Osteocyte (in vitro differentiated cells): Measurements from ENCODE around the gene THG1L. TPM values are rescaled to one million over a fixed set of nuclear protein-coding genes. Genes with fewer than 3 reads are reported as not detected.

Experiments used
- DNase-seq: peaks from one replicate; pipeline ENCODE4 v3.0.0; 2021; ENCODE audit warnings: mixed read lengths; ENCODE audit not compliant: unreplicated experiment; ENCODE audit errors: extremely low spot score
- H3K27ac Mint-ChIP-seq: one replicate; pipeline ENCODE4 v1.8.0; 2021; ENCODE audit warnings: mild to moderate bottlenecking, mixed read lengths; ENCODE audit not compliant: unreplicated experiment
- H3K27me3 Mint-ChIP-seq: one replicate; pipeline ENCODE4 v1.8.0; 2021; ENCODE audit warnings: mixed read lengths; ENCODE audit not compliant: unreplicated experiment
- H3K36me3 Mint-ChIP-seq: one replicate; pipeline ENCODE4 v1.8.0; 2021; ENCODE audit warnings: mixed read lengths; ENCODE audit not compliant: unreplicated experiment
- H3K4me1 Mint-ChIP-seq: one replicate; pipeline ENCODE4 v1.8.0; 2021; ENCODE audit warnings: mixed read lengths; ENCODE audit not compliant: unreplicated experiment
- H3K4me3 Mint-ChIP-seq: one replicate; pipeline ENCODE4 v1.8.0; 2021; ENCODE audit warnings: mild to moderate bottlenecking, moderate library complexity, mixed read lengths; ENCODE audit not compliant: unreplicated experiment
- H3K9me3 Mint-ChIP-seq: one replicate; pipeline ENCODE4 v1.8.0; 2021; ENCODE audit warnings: mixed read lengths; ENCODE audit not compliant: unreplicated experiment
- total RNA-seq: library from RNA; stranded (reverse); gene quantifications from 2 replicates; pipeline ENCODE4 v1.2.1, GENCODE V29; 2021
- TF ChIP-seq, protein P1 (sequence below): fragments of 200-600 bp; sonication (generic); IDR thresholded peaks from 2 replicates; pipeline ENCODE4 v1.5.0; 2021; ENCODE audit warnings: antibody characterized with exemption, mild to moderate bottlenecking, moderate library complexity

THG1L gene
- total RNA-seq, 1 donor from 2014 or later: 15.6 TPM

- TF ChIP-seq, protein P1, sequence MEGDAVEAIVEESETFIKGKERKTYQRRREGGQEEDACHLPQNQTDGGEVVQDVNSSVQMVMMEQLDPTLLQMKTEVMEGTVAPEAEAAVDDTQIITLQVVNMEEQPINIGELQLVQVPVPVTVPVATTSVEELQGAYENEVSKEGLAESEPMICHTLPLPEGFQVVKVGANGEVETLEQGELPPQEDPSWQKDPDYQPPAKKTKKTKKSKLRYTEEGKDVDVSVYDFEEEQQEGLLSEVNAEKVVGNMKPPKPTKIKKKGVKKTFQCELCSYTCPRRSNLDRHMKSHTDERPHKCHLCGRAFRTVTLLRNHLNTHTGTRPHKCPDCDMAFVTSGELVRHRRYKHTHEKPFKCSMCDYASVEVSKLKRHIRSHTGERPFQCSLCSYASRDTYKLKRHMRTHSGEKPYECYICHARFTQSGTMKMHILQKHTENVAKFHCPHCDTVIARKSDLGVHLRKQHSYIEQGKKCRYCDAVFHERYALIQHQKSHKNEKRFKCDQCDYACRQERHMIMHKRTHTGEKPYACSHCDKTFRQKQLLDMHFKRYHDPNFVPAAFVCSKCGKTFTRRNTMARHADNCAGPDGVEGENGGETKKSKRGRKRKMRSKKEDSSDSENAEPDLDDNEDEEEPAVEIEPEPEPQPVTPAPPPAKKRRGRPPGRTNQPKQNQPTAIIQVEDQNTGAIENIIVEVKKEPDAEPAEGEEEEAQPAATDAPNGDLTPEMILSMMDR: no peak
- DNase-seq: no peak
- Mint-ChIP-seq H3K27ac (peak overlapping the region; percentile 59), H3K36me3 (peaks cover 6% of the 10 kb centered on the region), H3K9me3 (no peaks in the 10 kb centered on the region), H3K4me3 (no peak overlapping the region), H3K27me3 (no peaks in the 10 kb centered on the region), H3K4me1 (peaks cover 47% of the 10 kb centered on the region)
Measured at GRCh38 chr5:157748760-157749461, 17.7 kb downstream of the THG1L start.

DNA sequence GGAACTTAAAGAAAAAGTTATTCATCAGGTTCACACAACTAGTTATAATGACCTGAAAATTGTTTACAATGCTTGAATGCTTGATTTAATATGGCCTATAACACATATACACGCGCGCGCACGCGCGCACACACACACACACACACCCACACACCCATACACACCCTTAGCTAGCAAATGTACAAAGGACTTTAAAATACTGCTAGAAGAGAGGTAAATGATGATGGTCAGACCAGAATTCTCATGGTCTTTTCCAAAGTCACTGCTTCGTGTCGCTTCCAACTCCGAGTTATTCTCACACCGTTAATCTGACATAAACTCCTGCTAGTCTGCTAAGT lies 18.2 kb downstream of the THG1L start:
- peaks cover 6% of the 10 kb centered on the region for H3K36me3 Mint-ChIP-seq

GRCh38 chr5:157750320-157750719 lies 19.1 kb downstream of the THG1L start:
- TF ChIP-seq, protein P1: no peak
- peaks cover 35% of the 10 kb centered on the region for H3K4me1 Mint-ChIP-seq
- DNase-seq: no peak
- H3K9me3 Mint-ChIP-seq: no peaks in the 10 kb centered on the region
- H3K27me3 Mint-ChIP-seq: no peaks in the 10 kb centered on the region
- H3K27ac Mint-ChIP-seq: peak overlapping the region; percentile 62
- no peak overlapping the region for H3K4me3 Mint-ChIP-seq
- peaks cover 6% of the 10 kb centered on the region for H3K36me3 Mint-ChIP-seq

More for the DNA sequence above, 18.2 kb downstream of the THG1L start:
- Mint-ChIP-seq H3K27ac (peak overlapping the region; percentile 62), H3K27me3 (no peaks in the 10 kb centered on the region), H3K9me3 (no peaks in the 10 kb centered on the region), H3K4me1 (peaks cover 44% of the 10 kb centered on the region), H3K4me3 (no peak overlapping the region)
- no peak for DNase-seq
- TF ChIP-seq, protein P1: no peak

DNA sequence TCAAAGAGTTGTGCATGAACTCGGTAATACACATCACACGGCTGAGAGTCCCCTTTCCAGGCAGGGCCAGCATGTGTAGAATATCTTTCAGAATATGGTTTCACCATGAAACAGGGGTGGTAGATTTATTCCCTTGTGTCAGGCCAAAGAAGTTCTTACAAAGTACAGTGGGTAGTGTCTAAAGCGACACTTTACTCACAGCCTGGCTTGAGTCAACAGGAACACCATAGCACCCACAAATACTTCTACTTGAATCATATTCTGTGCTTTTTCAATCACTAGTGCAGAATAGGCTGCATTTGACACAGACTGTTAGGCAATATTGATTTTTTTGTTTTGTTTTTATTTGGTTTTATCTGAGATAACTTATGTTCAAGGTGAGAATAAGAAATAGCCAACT lies 24.9 kb downstream of the THG1L start:
- Mint-ChIP-seq H3K9me3 (no peaks in the 10 kb centered on the region), H3K27ac (no peak overlapping the region), H3K4me3 (no peak overlapping the region), H3K36me3 (peaks cover 6% of the 10 kb centered on the region), H3K4me1 (no peaks in the 10 kb centered on the region), H3K27me3 (no peaks in the 10 kb centered on the region)
- TF ChIP-seq, protein P1: no peak
- DNase-seq: no peak

DNA sequence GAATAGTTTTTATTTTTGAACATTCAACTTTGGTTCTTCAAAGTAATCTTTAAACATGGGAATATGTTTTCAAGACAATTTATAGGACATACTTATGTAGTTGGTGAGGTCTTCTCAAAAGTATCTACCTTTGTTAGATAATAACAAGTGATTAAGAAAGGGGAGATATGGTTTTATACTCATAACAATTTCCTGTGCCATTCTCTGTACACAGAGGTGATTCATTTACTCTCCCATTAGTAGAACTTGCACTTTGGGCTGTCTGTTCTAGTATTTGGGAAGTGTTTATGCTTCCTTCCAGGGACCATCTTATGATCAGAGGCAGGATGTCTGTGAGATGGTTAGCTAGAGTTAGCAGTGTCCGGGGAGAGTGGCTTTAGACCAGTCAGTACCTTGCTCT lies 27.5 kb downstream of the THG1L start:
- TF ChIP-seq, protein P1: no peak
- Mint-ChIP-seq H3K4me3 (no peak overlapping the region), H3K36me3 (peaks cover 2% of the 10 kb centered on the region), H3K27me3 (no peaks in the 10 kb centered on the region), H3K4me1 (no peaks in the 10 kb centered on the region), H3K9me3 (no peaks in the 10 kb centered on the region), H3K27ac (no peak overlapping the region)
- no peak for DNase-seq
